ENCODE data around the gene CBARP. TPM values are rescaled to one million over a fixed set of nuclear protein-coding genes. Genes with fewer than 3 reads are reported as not detected.
A peak's percentile ranks its signal among the peaks of the same experiment; 100 is the strongest.

Gene CBARP
- total RNA-seq, 1 experiment from 2014 or later = 23.4 TPM

GRCh38 chr19:1259206-1259875 is 21.5 kb upstream of the CBARP start:
- peak overlapping the region; percentile 47 for H3K4me3 Mint-ChIP-seq
- POLR2A ChIA-PET = interaction anchor here (0.5 to 3.6 kb wide), 6 partner anchors 9 to 233 kb away, joined by 3 to 31 read pairs (median 4); partner anchors contain the start of genes CIRBP, CNN2 and FAM174C
- H3K36me3 Mint-ChIP-seq = peaks cover 29% of the 10 kb centered on the region
- H3K27me3 Mint-ChIP-seq (ENCODE audit: low read depth) = no peaks in the 10 kb centered on the region
- CTCF ChIA-PET = interaction anchor here (0.6 to 15.6 kb wide), 4 partner anchors 10 to 134 kb away, joined by 3 to 648 read pairs (median 4); partner anchors contain the start of genes ATP5F1D and CIRBP
- DNase-seq (ENCODE audit: low spot score) = peak; percentile 74
- H3K9me3 Mint-ChIP-seq = no peaks in the 10 kb centered on the region
- H3K27ac Mint-ChIP-seq = peak overlapping the region; percentile 90
- peak; percentile 31 for ATAC-seq
- peaks cover 51% of the 10 kb centered on the region for H3K4me1 Mint-ChIP-seq
- TF ChIP-seq ESRRA (CRISPR knock-in tag; IDR thresholded peaks at IDR 0.05; ENCODE audit: borderline replicate concordance) (no peak; the same call in 1 of the 2 replicates), ZBTB21 (CRISPR knock-in tag; IDR thresholded peaks at IDR 0.05; ENCODE audit: borderline replicate concordance) (no peak), FOXP1 (CRISPR knock-in tag; IDR thresholded peaks at IDR 0.05; ENCODE audit: borderline replicate concordance) (peak; percentile 77; the same call in 1 of the 2 replicates), RELA (CRISPR knock-in tag; IDR thresholded peaks at IDR 0.05; ENCODE audit: borderline replicate concordance) (no peak), NFE2L1 (CRISPR knock-in tag; IDR thresholded peaks at IDR 0.05) (no peak; the same call in 1 of the 2 replicates), CTCF (IDR thresholded peaks at IDR 0.05) (no peak), SMAD4 (CRISPR knock-in tag; IDR thresholded peaks at IDR 0.05) (no peak), TEAD1 (CRISPR knock-in tag; IDR thresholded peaks at IDR 0.05) (no peak; the same call in 1 of the 2 replicates), ZNF416 (CRISPR knock-in tag; IDR thresholded peaks at IDR 0.05) (peak; percentile 96), OVOL2 (CRISPR knock-in tag; IDR thresholded peaks at IDR 0.05; ENCODE audit: borderline replicate concordance) (no peak), ZBTB43 (CRISPR knock-in tag; IDR thresholded peaks at IDR 0.05) (no peak), SOX15 (CRISPR knock-in tag; IDR thresholded peaks at IDR 0.05) (no peak), MXD4 (CRISPR knock-in tag; IDR thresholded peaks at IDR 0.05; ENCODE audit: borderline replicate concordance) (no peak), ZNF671 (CRISPR knock-in tag; IDR thresholded peaks at IDR 0.05) (peak; percentile 88; the same call in 1 of the 2 replicates), ZMAT4 (CRISPR knock-in tag; IDR thresholded peaks at IDR 0.05) (peak; percentile 42; the same call in 1 of the 2 replicates), GTF2I (CRISPR knock-in tag; conservative IDR thresholded peaks at IDR 0.05) (no peak)
- TF ChIP-seq, protein P1, sequence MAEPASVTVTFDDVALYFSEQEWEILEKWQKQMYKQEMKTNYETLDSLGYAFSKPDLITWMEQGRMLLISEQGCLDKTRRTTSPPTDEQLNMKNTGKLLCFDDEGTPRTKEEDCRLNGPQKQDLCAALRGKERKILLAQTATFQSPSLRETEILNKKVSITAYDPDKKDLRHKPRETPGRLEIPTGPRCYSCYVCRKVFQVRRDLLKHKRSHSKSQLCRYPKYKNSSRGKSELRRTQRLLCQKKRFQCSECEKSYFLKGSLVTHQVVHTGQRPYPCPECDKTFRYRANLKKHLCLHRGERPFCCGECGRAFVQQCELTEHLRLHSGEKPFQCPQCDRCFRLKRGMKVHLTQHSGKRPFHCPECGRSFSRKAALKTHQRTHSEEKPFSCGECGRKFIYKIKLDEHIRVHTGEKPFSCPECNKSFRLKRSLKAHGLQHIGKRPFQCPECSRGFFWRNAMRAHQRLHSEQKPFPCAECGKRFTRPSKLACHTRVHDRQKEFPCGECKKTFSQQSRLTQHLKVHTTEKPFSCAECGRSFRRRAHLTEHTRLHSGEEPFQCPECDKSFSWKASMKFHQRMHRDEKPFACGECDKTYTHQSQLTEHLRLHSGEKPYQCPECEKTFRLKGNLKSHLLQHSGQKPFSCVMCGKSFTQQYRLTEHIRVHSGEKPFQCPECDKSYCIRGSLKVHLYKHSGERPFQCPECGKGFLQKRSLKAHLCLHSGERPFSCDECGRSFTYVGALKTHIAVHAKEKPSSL (CRISPR knock-in tag; conservative IDR thresholded peaks at IDR 0.05) = no peak; the same call in 1 of the 2 replicates
- TF ChIP-seq, protein P2, sequence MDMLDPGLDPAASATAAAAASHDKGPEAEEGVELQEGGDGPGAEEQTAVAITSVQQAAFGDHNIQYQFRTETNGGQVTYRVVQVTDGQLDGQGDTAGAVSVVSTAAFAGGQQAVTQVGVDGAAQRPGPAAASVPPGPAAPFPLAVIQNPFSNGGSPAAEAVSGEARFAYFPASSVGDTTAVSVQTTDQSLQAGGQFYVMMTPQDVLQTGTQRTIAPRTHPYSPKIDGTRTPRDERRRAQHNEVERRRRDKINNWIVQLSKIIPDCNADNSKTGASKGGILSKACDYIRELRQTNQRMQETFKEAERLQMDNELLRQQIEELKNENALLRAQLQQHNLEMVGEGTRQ (CRISPR knock-in tag; IDR thresholded peaks at IDR 0.05) = 0 out of 2 replicates have a peak, but pooled peaks have one; percentile 28
- TF ChIP-seq, protein P3, sequence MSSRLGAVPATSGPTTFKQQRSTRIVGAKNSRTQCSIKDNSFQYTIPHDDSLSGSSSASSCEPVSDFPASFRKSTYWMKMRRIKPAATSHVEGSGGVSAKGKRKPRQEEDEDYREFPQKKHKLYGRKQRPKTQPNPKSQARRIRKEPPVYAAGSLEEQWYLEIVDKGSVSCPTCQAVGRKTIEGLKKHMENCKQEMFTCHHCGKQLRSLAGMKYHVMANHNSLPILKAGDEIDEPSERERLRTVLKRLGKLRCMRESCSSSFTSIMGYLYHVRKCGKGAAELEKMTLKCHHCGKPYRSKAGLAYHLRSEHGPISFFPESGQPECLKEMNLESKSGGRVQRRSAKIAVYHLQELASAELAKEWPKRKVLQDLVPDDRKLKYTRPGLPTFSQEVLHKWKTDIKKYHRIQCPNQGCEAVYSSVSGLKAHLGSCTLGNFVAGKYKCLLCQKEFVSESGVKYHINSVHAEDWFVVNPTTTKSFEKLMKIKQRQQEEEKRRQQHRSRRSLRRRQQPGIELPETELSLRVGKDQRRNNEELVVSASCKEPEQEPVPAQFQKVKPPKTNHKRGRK (CRISPR knock-in tag; IDR thresholded peaks at IDR 0.05; ENCODE audit: borderline replicate concordance) = no peak
- TF ChIP-seq, protein P4, sequence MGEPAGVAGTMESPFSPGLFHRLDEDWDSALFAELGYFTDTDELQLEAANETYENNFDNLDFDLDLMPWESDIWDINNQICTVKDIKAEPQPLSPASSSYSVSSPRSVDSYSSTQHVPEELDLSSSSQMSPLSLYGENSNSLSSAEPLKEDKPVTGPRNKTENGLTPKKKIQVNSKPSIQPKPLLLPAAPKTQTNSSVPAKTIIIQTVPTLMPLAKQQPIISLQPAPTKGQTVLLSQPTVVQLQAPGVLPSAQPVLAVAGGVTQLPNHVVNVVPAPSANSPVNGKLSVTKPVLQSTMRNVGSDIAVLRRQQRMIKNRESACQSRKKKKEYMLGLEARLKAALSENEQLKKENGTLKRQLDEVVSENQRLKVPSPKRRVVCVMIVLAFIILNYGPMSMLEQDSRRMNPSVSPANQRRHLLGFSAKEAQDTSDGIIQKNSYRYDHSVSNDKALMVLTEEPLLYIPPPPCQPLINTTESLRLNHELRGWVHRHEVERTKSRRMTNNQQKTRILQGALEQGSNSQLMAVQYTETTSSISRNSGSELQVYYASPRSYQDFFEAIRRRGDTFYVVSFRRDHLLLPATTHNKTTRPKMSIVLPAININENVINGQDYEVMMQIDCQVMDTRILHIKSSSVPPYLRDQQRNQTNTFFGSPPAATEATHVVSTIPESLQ (CRISPR knock-in tag; IDR thresholded peaks at IDR 0.05) = no peak
- TF ChIP-seq, protein P5, sequence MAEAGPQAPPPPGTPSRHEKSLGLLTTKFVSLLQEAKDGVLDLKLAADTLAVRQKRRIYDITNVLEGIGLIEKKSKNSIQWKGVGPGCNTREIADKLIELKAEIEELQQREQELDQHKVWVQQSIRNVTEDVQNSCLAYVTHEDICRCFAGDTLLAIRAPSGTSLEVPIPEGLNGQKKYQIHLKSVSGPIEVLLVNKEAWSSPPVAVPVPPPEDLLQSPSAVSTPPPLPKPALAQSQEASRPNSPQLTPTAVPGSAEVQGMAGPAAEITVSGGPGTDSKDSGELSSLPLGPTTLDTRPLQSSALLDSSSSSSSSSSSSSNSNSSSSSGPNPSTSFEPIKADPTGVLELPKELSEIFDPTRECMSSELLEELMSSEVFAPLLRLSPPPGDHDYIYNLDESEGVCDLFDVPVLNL (CRISPR knock-in tag; IDR thresholded peaks at IDR 0.05; ENCODE audit: borderline replicate concordance, low read depth) = no peak
